HG03565 (cell line): Measurements from ENCODE around the gene MTHFR.
A peak's percentile ranks its signal among the peaks of the same experiment; 100 is the strongest.

Source experiments
- ATAC-seq: cut with Tn5 transposase; IDR thresholded peaks from one replicate; pipeline ENCODE4 v1.9.1; 2021; ENCODE audit warnings: mild to moderate bottlenecking, moderate library complexity; ENCODE audit not compliant: unreplicated experiment

The MTHFR gene

GRCh38 chr1:11805422-11806306 lies at the start of gene MTHFR, which contains the start of gene CLCN6:
TSS of gene MTHFR (minus strand) at chr1:11805964. CDS start at chr1:11803116, 2,848 bp downstream.
TSS of gene CLCN6 (plus strand) at chr1:11806191. CDS start at chr1:11806263, 72 bp downstream.
- peak; percentile 78 for ATAC-seq

- ATAC-seq: no peak
Observed at GRCh38 chr1:11855430-11855829, 49.7 kb upstream of the MTHFR start.

- no peak for ATAC-seq
Observed at GRCh38 chr1:11854519-11854918, 48.8 kb upstream of the MTHFR start.

GRCh38 chr1:11851180-11851579 lies 45.4 kb upstream of the MTHFR start:
- ATAC-seq: no peak

- no peak for ATAC-seq
Observed at GRCh38 chr1:11850156-11850555, 44.4 kb upstream of the MTHFR start.

GRCh38 chr1:11848373-11848700 lies 42.6 kb upstream of the MTHFR start:
- no peak for ATAC-seq

GRCh38 chr1:11847667-11848372 lies 42.1 kb upstream of the MTHFR start, which contains the start of gene NPPA:
TSS of gene NPPA (minus strand) at chr1:11847783. CDS start at chr1:11847684, 99 bp downstream.
- no peak for ATAC-seq

GRCh38 chr1:11845641-11846335 lies 40.0 kb upstream of the MTHFR start:
- no peak for ATAC-seq

GRCh38 chr1:11842154-11843041 lies 36.6 kb upstream of the MTHFR start:
- ATAC-seq: no peak

GRCh38 chr1:11841245-11842153 lies 35.7 kb upstream of the MTHFR start:
- no peak for ATAC-seq

GRCh38 chr1:11839727-11840705 lies 34.3 kb upstream of the MTHFR start:
- ATAC-seq: no peak

- ATAC-seq: no peak
Observed at GRCh38 chr1:11838349-11839272, 32.8 kb upstream of the MTHFR start.

- no peak for ATAC-seq
Observed at GRCh38 chr1:11837767-11838348, 32.1 kb upstream of the MTHFR start.

- ATAC-seq: no peak
Observed at GRCh38 chr1:11836955-11837766, 31.4 kb upstream of the MTHFR start.

GRCh38 chr1:11835441-11836225 lies 29.9 kb upstream of the MTHFR start:
- no peak for ATAC-seq
